IPS-NIHi7 (cell line): ENCODE measurements around the gene ARHGAP1.

ENCODE experiments used
- DNase-seq: peaks from one replicate; pipeline ENCODE4 v3.0.0; 2012; ENCODE audit warnings: mixed read lengths; ENCODE audit errors: extremely low spot score

The ARHGAP1 gene

DNA sequence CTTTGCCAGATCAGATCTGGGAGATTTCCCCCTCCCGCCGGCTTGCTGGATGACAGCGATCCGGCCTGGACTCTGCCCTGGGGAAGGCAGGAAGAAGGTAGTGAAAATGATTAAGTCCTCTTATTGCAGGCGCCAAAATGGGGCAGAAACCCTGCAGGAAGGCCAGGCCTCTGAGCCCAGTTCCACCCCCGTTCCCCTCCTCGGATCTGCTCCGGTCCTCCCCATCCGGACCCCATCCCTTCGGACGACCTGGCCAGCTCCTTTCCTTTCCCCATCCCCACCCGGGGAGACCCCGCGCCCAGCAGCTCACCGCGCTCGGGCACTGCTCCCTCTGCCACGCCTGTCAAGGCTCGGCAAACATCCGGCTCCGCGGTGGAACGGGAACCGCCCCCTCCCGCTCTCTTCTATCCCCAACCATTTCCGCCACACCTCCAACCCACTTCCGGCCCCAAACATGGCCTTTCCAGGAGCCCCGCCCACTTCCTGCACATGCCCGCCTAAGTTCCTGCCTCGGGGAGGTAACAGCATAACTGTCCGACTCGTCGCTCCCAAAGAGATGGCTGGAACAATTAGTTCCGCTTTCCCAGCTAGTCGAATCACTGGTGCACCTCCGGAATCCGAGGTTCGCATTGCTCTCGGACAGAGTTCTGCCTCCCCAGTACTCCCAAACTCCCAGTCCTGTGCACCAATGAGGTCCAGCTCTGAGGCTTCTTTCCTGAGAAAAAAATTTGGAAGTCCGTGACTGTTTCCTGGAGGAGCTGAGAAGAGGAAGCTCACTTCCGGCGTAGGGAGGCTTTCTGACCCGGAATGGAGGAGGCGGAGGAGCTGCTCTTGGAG lies at the start of gene ARHGAP1, which contains the start of gene ZNF408:
TSS of gene ARHGAP1 (minus strand) at position 379 of the 837 bp plus-strand sequence. CDS start 4,512 bp downstream, outside the sequence.
TSS of gene ZNF408 (plus strand) at position 791 of the 837 bp plus-strand sequence. CDS start at position 808, 17 bp downstream.
- DNase-seq = peak; percentile 98

DNA sequence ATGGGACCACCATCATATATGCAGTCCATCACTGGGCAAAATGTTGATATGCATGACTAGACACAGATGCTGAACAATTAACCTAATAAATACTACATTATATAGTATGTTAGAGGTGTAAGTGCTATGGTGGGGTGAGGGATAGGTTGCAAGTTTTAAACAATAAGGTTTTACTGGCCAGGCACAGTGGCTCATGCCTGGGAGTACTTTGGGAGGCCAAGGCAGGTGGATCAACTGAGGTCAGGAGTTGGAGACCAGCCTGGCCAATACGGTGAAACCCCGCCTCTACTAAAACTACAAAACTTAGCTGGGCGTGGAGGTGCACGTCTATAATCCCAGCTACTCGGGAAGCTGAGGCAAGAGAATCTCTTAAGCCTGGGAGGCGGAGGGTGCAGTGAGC lies 46.7 kb upstream of the ARHGAP1 start:
- no peak for DNase-seq

DNA sequence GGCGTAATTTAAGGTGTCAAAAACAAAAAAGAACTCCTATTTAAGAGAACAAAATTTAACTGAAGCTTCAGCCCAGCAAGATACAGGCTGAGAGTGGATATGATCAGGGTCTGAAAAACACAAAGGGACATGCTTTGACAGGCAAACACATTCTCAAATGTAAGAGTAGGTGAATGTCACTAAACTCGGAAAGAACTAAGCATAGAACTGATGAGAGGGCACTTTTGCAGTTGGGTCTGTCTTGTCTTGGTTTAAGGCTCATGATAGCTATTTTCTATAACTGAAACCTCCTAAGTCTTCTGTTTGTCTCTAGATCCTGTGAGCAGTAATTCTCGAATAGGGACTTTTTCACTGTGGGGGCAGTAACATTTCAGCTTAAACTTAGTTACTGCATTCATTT lies 45.6 kb upstream of the ARHGAP1 start:
- DNase-seq = no peak

DNA sequence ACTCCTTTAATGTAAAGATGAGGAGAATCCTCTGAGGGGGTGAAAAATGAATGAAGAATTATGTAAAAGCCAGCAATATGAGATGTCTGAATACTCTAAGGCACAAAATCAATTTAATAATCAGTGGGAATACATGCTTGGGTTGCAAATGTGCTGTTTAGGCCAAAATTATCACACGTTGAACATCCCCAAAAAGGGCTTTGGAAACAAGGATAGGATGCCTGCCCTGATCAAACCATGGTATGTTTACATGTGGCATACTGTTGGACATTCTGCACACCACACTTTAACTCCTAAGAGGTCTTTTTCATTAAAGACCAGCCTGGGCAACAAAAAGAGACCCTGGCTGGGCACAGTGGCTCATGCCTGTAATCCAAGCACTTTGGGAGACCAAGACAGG lies 44.9 kb upstream of the ARHGAP1 start:
- DNase-seq = no peak

DNA sequence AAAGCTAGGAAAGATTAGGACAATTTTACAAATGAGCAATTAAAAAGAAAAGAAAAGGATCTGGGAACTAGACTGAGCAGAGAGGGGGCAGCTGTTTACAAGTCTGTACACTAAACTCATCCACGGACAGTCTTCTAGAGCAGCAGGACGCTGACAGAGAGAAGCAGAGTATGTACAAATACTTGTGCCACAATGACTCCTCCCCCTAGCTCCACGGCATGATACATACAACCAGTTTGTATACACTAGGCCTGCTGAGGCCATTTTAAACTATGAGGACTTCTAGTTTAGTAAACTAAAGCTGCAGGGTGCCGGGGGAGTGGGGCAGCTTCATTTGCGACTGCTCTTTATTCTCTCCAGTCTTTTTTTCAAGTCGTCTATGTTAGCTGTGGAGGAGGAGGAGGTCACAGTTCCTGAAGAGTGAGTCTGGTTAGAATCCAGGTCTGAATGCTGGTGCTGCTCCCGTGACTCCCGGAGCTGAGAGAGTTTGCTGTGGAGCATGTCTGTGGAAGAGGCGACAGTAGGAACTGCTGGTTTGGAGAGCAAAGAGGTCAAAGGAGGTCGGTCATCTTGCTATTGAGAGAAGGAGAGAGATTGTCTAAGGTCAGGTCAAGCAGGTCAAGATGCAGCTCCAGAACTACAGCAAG lies 43.4 kb upstream of the ARHGAP1 start:
- no peak for DNase-seq

DNA sequence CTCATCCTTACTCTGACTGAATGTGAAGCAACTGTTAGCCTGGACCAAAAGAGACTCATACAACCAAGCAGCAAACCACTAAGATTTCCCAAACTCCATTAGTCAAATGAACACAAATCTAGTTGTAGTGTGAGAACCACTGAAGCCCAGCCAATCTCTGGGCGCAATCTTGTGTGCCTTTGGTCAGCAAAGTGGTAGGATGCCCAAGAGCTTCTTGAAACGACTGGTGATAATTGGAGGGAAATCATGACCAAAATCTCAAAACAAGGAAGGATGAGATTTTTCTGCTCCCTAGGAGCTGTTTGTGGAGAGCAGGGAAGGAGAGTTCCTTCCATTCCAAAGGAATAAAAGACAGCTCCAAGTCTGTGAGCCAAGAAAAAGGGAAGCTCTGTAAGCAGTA lies 42.6 kb upstream of the ARHGAP1 start:
- DNase-seq = no peak

DNA sequence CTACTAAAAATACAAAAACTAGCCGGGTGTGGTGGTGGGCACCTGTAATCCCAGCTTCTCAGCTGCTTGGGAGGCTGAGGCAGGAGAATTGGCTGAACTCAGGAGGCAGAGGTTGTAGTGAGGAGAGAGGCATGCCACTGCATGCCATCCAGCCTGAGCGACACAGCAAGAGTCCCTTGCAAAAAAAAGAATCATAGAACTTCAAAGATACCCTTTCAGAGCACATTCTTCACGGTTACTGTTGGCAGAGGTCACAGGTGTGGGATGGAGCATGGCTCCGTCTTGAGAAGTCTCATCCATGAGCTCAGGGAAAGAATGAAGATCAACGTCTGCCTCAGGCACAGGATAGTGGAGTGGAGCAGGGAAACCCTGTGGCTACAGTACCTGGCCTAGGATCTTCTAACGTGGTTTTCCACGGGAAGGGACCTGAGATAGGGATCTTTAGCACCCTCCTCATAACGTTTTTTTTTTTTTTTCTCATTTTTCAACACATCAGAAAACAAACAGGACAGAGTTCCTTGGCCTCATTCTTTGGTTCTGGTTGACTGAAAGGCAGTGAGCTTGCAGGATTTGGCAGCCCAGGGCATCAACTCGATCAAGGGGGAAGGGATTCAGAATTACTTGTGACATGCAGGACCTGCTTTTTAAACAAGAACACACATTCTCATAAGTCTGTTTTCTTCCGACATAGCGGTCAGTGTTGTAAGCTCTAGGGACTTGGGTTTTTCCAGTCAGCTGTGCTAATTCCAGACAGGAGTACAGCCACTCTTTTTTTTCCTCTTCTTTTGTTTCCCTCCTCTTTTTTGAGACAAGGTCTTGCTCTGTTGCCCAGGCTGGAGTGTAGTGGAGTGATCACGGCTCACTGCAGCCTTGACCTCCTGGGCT lies 41.4 kb upstream of the ARHGAP1 start:
- DNase-seq = no peak

DNA sequence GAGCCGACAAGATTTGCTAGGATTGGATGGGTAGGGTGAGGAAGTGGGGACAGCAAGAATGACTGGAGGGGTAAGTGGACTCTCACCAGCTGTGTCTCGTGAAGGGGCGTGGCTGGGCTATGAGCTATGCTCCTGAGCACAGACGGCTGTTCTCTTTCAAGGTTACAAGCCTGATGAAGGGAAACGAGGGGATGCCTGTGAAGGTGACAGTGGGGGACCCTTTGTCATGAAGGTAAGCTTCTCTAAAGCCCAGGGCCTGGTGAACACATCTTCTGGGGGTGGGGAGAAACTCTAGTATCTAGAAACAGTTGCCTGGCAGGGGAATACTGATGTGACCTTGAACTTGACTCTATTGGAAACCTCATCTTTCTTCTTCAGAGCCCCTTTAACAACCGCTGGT lies 38.5 kb upstream of the ARHGAP1 start:
- DNase-seq = no peak

DNA sequence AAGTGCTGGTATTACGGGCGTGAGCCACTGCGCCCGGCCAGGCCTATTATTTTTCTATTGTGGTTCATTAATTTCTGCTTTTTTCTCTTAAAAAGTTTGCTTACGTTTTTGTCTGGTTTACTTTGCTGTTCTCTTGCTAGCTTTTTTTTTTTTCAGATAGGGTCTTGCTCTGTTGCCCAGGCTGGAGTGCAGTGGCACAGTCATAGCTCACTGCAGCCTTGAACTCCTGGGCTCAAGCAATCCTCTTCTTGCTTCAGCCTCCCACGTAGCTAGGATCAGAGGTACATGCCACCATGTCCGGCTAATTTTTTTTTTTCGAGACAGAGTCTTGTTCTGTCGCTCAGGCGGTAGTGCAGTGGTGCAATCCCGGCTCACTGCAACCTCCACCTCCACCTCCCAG lies 37.3 kb upstream of the ARHGAP1 start:
- DNase-seq = no peak

DNA sequence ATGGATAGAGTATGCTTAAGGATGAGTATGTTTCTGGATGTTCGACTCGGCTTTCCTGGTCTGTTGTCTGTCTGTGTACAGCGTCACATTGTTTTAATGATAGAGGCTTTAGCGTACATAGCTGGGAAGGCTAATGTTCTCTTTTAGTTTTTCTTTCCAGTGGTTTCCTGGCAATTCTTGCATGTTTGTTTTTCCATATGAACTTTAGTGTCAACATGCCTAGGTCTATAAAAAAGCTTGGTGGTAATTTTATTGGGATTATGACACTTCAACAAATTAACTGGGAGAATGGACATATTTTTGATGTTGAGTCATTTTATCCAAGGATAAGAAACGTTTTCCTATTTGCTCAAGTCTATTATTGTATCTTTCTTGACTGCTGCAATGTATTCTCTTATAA lies 36.2 kb upstream of the ARHGAP1 start:
- no peak for DNase-seq

DNA sequence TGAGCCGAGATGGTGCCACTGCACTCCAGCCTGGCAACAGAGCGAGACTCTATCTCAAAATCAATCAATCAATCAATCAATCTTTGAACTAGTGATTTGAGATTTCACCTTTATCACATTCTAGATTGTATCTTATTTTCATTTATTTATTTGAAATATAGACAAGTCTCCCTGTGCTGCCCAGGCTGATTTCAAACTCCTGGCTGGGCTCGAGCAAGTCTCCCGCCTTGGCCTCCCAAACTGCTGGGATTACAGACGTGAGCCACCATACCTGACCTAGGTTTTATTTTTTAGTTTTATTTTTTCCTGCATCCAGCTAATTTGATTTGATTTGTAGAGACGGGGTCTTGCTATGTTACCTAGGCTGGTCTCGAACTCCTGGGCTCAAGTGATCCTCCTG lies 35.7 kb upstream of the ARHGAP1 start:
- no peak for DNase-seq

DNA sequence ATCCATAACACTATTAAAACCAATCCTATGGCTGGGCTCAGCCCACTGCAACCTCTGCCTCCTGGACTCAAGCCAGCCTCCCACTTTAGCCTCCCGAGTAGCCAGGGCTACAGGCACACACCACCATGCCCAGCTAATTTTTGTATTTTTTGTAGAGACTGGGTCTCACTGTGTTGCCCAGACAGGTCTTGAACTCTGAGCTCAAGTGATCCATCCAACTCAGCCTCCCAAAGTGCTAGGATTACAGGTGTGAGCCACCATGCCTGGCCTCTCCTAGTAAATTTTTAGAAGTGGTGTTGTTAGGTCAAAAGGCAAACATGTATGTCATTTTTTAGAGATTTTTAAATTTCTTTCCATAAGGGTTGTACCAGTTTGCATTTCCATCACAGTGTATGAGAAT lies 32.8 kb upstream of the ARHGAP1 start:
- DNase-seq = no peak

DNA sequence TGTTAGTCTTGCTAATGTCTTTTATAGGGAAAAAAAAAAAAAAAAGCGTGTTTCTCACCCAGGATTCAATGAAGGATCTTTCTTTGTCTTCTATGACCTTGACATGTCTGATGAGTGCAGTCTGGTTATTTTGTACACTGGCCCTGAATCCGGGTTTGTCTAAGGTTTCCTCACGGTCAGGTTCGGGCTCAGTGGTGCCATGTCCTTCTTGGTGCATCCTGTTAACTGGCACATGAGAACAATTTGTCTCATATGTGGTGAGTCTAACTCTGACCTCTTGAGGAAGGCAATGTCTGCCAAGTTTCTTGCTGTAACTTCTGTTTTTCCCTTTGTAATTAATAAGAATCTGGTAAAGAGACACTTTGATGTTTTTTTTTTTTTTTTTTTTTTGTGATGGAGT lies 31.1 kb upstream of the ARHGAP1 start:
- DNase-seq = no peak

DNA sequence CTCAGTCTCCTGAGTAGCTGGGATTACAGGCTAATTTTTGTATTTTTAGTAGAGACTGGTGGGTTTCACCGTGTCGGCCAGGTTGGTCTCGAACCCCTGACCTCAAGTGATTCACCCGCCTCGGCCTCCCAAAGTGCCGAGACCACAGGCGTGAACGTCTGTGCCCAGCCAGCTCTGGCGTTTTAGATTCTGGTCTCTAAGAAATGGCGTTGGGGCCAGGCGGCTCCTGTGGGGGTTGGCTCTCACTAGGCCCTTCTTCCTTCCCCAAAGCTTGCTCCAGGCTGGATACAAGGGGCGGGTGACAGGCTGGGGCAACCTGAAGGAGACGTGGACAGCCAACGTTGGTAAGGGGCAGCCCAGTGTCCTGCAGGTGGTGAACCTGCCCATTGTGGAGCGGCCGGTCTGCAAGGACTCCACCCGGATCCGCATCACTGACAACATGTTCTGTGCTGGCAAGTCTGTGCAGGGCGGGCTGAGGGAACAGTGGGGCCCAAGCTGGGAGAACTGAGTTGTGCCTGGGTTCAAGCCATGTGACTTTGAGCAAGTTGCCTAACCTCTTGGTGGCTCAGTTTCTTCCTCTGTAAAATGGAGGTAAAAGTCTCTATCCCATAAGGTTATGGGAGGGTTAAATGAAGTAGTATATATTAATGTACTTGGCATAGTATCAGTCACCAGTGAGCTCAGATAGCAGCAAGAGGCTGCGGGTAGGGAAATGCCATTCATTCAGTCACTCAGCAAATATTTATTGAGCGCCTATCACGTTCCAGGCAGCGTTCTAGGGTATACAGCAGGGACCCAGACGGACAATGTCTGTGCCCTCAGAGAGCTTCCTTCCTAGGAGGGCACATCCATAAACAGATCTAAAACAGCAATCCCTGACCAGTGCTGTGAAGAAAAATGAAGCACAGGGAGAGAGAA lies 28.9 kb upstream of the ARHGAP1 start:
- DNase-seq = no peak

DNA sequence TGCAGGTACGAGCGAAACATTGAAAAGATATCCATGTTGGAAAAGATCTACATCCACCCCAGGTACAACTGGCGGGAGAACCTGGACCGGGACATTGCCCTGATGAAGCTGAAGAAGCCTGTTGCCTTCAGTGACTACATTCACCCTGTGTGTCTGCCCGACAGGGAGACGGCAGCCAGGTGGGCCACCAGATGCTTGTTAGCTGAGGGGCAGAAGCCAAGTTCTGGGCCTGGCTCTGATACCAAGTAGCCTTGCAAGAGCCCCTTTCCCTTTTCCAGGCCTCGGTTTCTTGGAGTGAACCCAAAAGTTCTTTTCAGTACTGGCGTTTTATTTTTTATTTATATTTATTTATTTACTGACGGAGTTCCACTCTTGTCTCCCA lies 28.2 kb upstream of the ARHGAP1 start:
- DNase-seq = no peak

DNA sequence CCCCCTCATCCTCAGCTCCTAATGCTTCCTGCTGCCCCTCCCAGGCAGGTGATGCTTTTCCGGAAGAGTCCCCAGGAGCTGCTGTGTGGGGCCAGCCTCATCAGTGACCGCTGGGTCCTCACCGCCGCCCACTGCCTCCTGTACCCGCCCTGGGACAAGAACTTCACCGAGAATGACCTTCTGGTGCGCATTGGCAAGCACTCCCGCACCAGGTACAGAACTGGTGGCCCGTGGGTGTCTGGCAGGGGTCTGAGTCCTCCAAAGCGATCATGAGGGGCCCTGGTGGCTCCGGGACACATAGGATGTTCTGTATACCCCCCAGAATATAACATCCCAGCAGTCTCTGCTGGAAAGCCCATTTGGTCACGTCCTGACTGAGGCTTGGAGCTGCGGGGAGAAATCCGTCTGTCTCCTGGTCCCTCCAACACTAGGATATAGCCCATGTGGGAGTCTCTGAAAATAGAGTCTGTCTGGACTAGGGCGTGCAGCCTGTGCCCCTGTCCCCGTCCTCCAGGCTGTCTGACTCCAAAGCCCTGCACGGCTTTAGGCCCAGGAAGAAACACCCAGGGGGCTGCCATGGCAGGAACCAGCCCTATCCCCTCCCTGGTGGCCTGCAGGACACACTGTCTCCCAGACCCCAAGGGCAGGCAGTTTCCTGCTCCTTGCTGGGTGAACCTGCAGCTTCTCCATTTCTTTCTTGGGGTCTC lies 27.7 kb upstream of the ARHGAP1 start:
- DNase-seq = no peak

DNA sequence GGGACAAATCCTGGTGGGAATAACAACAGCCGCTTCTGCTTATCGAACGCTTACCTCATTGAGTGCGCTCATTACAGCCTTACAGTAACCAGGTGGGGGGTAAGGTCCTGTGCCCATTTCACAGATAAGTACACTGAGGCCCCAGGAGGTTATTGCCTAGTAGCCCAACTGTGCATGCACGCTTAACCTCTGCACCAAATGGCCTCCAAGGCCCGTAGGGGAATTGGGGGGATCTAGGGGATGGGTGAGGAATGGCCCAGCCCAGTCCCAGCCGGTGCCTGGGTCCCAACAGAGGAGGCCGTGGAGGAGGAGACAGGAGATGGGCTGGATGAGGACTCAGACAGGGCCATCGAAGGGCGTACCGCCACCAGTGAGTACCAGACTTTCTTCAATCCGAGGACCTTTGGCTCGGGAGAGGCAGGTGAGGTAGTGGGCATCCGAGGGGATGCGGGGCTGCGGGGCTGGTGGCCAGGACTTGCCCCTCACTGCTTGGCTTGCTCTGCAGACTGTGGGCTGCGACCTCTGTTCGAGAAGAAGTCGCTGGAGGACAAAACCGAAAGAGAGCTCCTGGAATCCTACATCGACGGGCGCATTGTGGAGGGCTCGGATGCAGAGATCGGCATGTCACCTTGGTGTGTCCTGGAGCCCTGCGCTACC lies 25.9 kb upstream of the ARHGAP1 start:
- DNase-seq = no peak

DNA sequence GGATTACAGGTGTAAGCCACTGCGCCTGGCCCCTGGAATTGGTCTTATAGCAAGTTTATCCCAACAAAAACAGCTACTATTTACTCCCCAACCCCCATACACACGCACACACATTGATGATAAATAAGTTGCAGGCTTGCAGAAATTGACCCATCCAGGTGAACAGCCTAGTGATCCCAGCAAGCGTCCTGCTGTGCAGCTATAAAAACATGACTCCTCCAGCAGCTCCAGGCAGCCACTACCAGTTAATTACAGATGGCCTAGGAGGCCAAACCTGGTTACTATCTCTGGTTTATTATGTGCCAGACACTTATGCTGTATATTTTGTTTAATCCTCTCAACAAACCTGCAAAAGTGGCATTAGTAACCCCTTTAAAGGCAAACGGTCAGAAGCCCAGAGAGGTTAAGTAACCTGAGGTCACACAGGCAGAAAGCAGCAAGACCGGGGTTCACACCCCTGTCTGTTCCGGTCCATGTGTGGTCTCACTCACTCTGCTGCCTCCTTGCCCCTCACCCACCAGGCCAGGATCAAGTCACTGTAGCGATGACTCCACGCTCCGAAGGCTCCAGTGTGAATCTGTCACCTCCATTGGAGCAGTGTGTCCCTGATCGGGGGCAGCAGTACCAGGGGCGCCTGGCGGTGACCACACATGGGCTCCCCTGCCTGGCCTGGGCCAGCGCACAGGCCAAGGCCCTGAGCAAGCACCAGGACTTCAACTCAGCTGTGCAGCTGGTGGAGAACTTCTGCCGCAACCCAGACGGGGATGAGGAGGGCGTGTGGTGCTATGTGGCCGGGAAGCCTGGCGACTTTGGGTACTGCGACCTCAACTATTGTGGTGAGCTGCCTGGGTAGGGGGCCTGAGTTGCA lies 25.2 kb upstream of the ARHGAP1 start:
- DNase-seq = no peak

DNA sequence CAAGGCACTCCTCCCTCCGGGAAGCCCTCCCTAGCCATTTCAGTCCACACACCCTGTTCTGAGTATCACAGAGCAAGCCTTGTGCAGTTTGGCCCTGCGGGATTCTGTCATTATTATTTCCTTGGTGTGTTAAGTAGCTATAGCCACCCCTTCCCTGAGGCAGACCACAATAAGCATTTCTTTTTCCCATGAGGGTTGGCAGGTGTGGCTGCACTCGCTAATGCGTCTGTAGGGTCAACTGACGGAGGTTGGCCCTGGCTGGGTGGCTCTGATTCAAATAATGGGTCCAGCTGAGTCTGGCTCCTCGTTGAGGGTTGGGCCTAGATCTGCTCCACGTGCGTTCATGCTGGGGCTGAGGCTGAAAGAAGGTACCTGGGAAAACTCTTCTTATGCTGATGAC lies 23.7 kb upstream of the ARHGAP1 start:
- no peak for DNase-seq
